GM12878 (cell line): ENCODE measurements around the gene PARP6. TPM values are rescaled to one million over a fixed set of nuclear protein-coding genes. Genes with fewer than 3 reads are reported as not detected.

Source experiments
- ATAC-seq: fragments of 200-7000 bp; cut with Tn5 transposase; 3 replicates; pipeline ENCODE4 v1.9.1; 2020; ENCODE audit warnings: mild to moderate bottlenecking, moderate library complexity
- BruUV-seq: library from RNA; stranded (reverse); fragments of 400-500 nt; replicated peaks from 2 replicates; lab custom pipeline; 2021; lab: Mats Ljungman, UMichigan
- CTCF ChIA-PET: fragments of 300-600 bp; sonication (Branson Sonifier 250); formaldehyde crosslinking; extraction: SDS; loops from one replicate; lab custom pipeline; 2021; ENCODE audit warnings: inconsistent platforms; lab: Yijun Ruan, JAX
- POLR2A ChIA-PET: fragments of 350-600 bp; formaldehyde crosslinking; extraction: SDS; loops from one replicate; lab custom pipeline; 2021; ENCODE audit warnings: inconsistent platforms; lab: Charles Lee
- RAD21 ChIA-PET: fragments of 300-600 bp; sonication (Branson Sonifier 250); formaldehyde crosslinking; loops from one replicate; lab custom pipeline; 2023; ENCODE audit warnings: antibody characterized with exemption; ENCODE audit not compliant: unreplicated experiment; lab: Charles Lee
- SMC1A ChIA-PET: fragments of 300-600 bp; sonication (Branson Sonifier 250); formaldehyde crosslinking; loops from one replicate; lab custom pipeline; 2023; ENCODE audit not compliant: unreplicated experiment, uncharacterized antibody; lab: Charles Lee
- DNase-seq: peaks from one replicate; pipeline ENCODE4 v3.0.0-alpha.2; 2011; ENCODE audit warnings: low read depth, low spot score
- FAIRE-seq: peaks from 3 replicates; lab custom pipeline; 2011; peaks lifted over from hg19 to GRCh38; lab: Jason Lieb, UNC
- H2AFZ ChIP-seq: 2 replicates; pipeline ENCODE4 v1.6.0; 2011; ENCODE audit warnings: low read depth, low read length, control low read depth; ENCODE audit not compliant: control insufficient read depth
- H3K27ac ChIP-seq: 2 replicates; pipeline ENCODE4 v1.5.1; 2011; ENCODE audit warnings: control low read depth; ENCODE audit not compliant: control insufficient read depth, insufficient read depth
- H3K27me3 ChIP-seq, 2 experiments: replicated peaks in 1 of 2; 2 replicates each; pipeline versions ENCODE4 v1.6.0 to v1.6.1; 2011; ENCODE audit warnings: low read length in 1 of 2; ENCODE audit not compliant: control insufficient read depth in 2 of 2, insufficient read depth in 2 of 2
- H3K36me3 ChIP-seq, 2 experiments: 2 replicates each; pipeline ENCODE4 v1.5.1; 2011; ENCODE audit warnings: low read length in 1 of 2; ENCODE audit not compliant: control insufficient read depth in 2 of 2, insufficient read depth in 2 of 2
- H3K4me1 ChIP-seq: 2 replicates; pipeline ENCODE4 v1.6.1; 2011; ENCODE audit warnings: mild to moderate bottlenecking, low read length, moderate library complexity, mixed read lengths; ENCODE audit not compliant: control insufficient read depth, insufficient read depth
- H3K4me2 ChIP-seq: 2 replicates; pipeline ENCODE4 v1.6.0; 2011; ENCODE audit warnings: control low read depth; ENCODE audit not compliant: control insufficient read depth, insufficient read depth
- H3K4me3 ChIP-seq: fragments of 200-600 bp; sonication (generic); 2 replicates; pipeline ENCODE4 v1.5.1; 2016
- H3K79me2 ChIP-seq: 2 replicates; pipeline ENCODE4 v1.6.0; 2011; ENCODE audit warnings: low read length; ENCODE audit not compliant: control insufficient read depth, insufficient read depth
- H3K9ac ChIP-seq: 2 replicates; pipeline ENCODE4 v1.8.0; 2011; ENCODE audit warnings: low read length, control low read depth, mixed read lengths; ENCODE audit not compliant: control insufficient read depth, insufficient read depth
- H3K9me3 ChIP-seq: replicated peaks from 3 replicates; pipeline ENCODE4 v1.5.1; 2011; ENCODE audit warnings: mild to moderate bottlenecking, low read length; ENCODE audit not compliant: control insufficient read depth, insufficient read depth
- H4K20me1 ChIP-seq: 2 replicates; pipeline ENCODE4 v1.6.0; 2011; ENCODE audit not compliant: control insufficient read depth, insufficient read depth
- ATF7 ChIP-seq: fragments of 450-650 bp; IDR thresholded peaks from 2 replicates; pipeline ENCODE4 v1.6.1; 2016; ENCODE audit warnings: low read depth, mild to moderate bottlenecking
- BMI1 ChIP-seq: fragments of 450-650 bp; IDR thresholded peaks from 2 replicates; pipeline ENCODE4 v1.6.1; 2016; ENCODE audit warnings: mild to moderate bottlenecking, moderate library complexity, borderline replicate concordance
- FOXK2 ChIP-seq: fragments of 450-650 bp; IDR thresholded peaks from 2 replicates; pipeline ENCODE4 v1.6.1; 2017; ENCODE audit warnings: mild to moderate bottlenecking, moderate library complexity
- KAT2A ChIP-seq: conservative IDR thresholded peaks from 2 replicates; pipeline ENCODE4 v1.6.1; 2011; ENCODE audit warnings: low read depth, low read length; ENCODE audit not compliant: control insufficient read depth
- PAX8 ChIP-seq: fragments of 450-650 bp; IDR thresholded peaks from 2 replicates; pipeline ENCODE4 v1.6.1; 2017; ENCODE audit warnings: mild to moderate bottlenecking, moderate library complexity
- SUPT20H ChIP-seq: IDR thresholded peaks from 2 replicates; pipeline ENCODE4 v1.6.1; 2011; ENCODE audit warnings: low read depth, mild to moderate bottlenecking, low read length, moderate library complexity, borderline replicate concordance; ENCODE audit not compliant: control insufficient read depth
- WGBS: methylation state at CpG from one replicate; pipeline ENCODE4 v1.1.6; 2016; ENCODE audit warnings: low lambda C conversion rate; ENCODE audit not compliant: insufficient replicate concordance, insufficient coverage; ENCODE audit errors: missing lambda C conversion rate; 5-methylcytosine and 5-hydroxymethylcytosine counted together
- in situ Hi-C: fragments of 300-500 bp; cut with MboI; formaldehyde crosslinking; loops from 9 replicates; pipeline ENCODE4 v1.14.3; 2018; ENCODE audit warnings: mixed read lengths
- intact Hi-C: fragments of 100-400 bp; cut with micrococcal nuclease; formaldehyde crosslinking; loops from one replicate; pipeline ENCODE4 v1.14.2; 2022; ENCODE audit not compliant: unreplicated experiment
- polyA plus RNA-seq, 11 experiments: library from polyadenylated mRNA; depleted of rRNA in 4 of 11; unstranded in 6 of 11; stranded (reverse) in 5 of 11; fragments of >200 nt; fragmentation: Nextera tagmentation in 4 of 11; fragmentation: Illumina TruSeq in 1 of 11; extraction: Ambion mirVana in 4 of 11; extraction: Trizol in 1 of 11; gene quantifications; 1 replicate in 1 of 11; 2 replicates in 10 of 11; pipeline versions ENCODE4 v1.2.1 to v1.2.3, GENCODE V29; 2011 to 2016; ENCODE audit warnings: inconsistent platforms in 2 of 11, missing spikeins in 2 of 11, low read depth in 1 of 11
- total RNA-seq, 4 experiments: library from RNA; depleted of rRNA in 3 of 4; stranded (reverse); fragments of >200 nt in 3 of 4; fragmentation: Illumina TruSeq in 1 of 4; extraction: Trizol in 1 of 4; gene quantifications; 2 replicates each; pipeline versions ENCODE4 v1.2.1 to v1.2.3, GENCODE V29; 2013 to 2021
- TF ChIP-seq, protein P1 (sequence below): fragments of 450-650 bp; IDR thresholded peaks from 2 replicates; pipeline ENCODE4 v1.6.1; 2016; ENCODE audit warnings: mild to moderate bottlenecking
- TF ChIP-seq, protein P2 (sequence below): IDR thresholded peaks from 2 replicates; pipeline ENCODE4 v1.6.1; 2012; ENCODE audit warnings: improper control_type of control experiment, low read depth, low read length; ENCODE audit not compliant: insufficient replicate concordance
- TF ChIP-seq, protein P3 (sequence below): IDR thresholded peaks from 2 replicates; pipeline ENCODE4 v1.6.1; 2011; ENCODE audit warnings: low read depth, mild to moderate bottlenecking, low read length, moderate library complexity, borderline replicate concordance; ENCODE audit errors: extremely low read depth

Gene PARP6
- total and polyA plus RNA-seq, 10 of the 15 experiments (the other 5 are each of a cell fraction or from before 2014, with no cell fraction given): 14.3 to 73.5 (median 26.9) TPM

DNA sequence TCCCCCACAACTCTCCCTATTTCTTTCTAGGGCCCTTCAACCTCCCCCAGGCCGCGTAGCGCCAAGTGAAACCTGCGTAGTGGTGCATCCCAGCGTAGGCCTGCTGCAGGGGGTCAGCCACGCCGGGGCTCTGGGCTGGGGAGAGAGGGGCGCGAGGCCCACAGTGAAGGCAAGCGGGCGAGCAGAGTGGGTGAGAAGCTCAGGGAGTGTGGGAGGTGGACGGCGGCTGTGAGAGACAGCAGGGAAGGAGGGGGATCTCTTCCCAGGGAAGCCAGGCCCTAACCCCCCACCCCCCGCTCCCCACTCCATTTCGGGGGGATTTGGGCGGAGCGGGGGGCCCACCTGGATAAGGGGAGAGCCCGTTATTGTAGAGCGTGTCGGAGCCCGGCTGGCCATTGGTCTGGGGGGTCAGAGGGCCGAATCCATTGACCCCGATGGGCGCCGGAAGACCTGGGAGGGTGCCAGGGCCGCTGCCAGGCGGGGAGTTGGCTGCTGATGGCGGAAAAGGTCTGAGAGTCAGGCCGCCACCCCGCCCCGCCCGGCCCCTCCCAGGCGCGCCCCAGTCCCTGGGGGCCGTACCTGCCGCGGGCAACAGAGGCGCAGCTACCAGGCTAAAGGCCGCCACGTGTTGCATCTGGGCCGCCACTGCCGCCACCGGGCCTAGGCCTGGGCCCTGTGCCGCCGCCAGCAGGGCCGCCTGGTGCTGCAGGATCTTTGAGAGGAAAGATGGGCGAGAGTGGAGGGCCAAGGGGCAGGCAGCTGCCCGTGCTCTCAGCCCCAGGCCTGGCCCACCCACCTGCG is 16.6 kb upstream of the PARP6 start:
- intact Hi-C loops (loop anchor here (5.0 kb wide), 1 partner anchor 92 kb away; the partner anchor contains the start of gene GRAMD2A), in situ Hi-C loops (no loop called here)
- no peaks in the 10 kb centered on the region for H4K20me1 ChIP-seq
- WGBS: 84% methylated on average over 42 of the region's 49 CpGs
- no peak overlapping the region for H3K9ac ChIP-seq
- no peak overlapping the region for H3K4me2 ChIP-seq
- TF ChIP-seq KAT2A (no peak), SUPT20H (no peak), PAX8 (no peak), ATF7 (no peak), BMI1 (no peak), FOXK2 (no peak)
- TF ChIP-seq, protein P1, sequence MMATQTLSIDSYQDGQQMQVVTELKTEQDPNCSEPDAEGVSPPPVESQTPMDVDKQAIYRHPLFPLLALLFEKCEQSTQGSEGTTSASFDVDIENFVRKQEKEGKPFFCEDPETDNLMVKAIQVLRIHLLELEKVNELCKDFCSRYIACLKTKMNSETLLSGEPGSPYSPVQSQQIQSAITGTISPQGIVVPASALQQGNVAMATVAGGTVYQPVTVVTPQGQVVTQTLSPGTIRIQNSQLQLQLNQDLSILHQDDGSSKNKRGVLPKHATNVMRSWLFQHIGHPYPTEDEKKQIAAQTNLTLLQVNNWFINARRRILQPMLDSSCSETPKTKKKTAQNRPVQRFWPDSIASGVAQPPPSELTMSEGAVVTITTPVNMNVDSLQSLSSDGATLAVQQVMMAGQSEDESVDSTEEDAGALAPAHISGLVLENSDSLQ: no peak
- TF ChIP-seq, protein P2, sequence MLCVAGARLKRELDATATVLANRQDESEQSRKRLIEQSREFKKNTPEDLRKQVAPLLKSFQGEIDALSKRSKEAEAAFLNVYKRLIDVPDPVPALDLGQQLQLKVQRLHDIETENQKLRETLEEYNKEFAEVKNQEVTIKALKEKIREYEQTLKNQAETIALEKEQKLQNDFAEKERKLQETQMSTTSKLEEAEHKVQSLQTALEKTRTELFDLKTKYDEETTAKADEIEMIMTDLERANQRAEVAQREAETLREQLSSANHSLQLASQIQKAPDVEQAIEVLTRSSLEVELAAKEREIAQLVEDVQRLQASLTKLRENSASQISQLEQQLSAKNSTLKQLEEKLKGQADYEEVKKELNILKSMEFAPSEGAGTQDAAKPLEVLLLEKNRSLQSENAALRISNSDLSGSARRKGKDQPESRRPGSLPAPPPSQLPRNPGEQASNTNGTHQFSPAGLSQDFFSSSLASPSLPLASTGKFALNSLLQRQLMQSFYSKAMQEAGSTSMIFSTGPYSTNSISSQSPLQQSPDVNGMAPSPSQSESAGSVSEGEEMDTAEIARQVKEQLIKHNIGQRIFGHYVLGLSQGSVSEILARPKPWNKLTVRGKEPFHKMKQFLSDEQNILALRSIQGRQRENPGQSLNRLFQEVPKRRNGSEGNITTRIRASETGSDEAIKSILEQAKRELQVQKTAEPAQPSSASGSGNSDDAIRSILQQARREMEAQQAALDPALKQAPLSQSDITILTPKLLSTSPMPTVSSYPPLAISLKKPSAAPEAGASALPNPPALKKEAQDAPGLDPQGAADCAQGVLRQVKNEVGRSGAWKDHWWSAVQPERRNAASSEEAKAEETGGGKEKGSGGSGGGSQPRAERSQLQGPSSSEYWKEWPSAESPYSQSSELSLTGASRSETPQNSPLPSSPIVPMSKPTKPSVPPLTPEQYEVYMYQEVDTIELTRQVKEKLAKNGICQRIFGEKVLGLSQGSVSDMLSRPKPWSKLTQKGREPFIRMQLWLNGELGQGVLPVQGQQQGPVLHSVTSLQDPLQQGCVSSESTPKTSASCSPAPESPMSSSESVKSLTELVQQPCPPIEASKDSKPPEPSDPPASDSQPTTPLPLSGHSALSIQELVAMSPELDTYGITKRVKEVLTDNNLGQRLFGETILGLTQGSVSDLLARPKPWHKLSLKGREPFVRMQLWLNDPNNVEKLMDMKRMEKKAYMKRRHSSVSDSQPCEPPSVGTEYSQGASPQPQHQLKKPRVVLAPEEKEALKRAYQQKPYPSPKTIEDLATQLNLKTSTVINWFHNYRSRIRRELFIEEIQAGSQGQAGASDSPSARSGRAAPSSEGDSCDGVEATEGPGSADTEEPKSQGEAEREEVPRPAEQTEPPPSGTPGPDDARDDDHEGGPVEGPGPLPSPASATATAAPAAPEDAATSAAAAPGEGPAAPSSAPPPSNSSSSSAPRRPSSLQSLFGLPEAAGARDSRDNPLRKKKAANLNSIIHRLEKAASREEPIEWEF: no peak
- TF ChIP-seq, protein P3, sequence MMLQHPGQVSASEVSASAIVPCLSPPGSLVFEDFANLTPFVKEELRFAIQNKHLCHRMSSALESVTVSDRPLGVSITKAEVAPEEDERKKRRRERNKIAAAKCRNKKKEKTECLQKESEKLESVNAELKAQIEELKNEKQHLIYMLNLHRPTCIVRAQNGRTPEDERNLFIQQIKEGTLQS: no peak
- ChIA-PET CTCF (no interaction called here), RAD21 (no interaction called here), SMC1A (no interaction called here), POLR2A (no interaction called here)
- no peaks in the 10 kb centered on the region for H3K79me2 ChIP-seq
- H3K4me3 ChIP-seq: no peak overlapping the region
- H3K9me3 ChIP-seq: no peaks in the 10 kb centered on the region
- no peak for FAIRE-seq
- H3K27ac ChIP-seq: no peak overlapping the region
- DNase-seq: no peak
- no peaks in the 10 kb centered on the region; a peak in 1 of 4 replicates for H3K27me3 ChIP-seq
- ATAC-seq: no peak
- no peaks in the 10 kb centered on the region for H3K4me1 ChIP-seq
- no peak overlapping the region for H2AFZ ChIP-seq
- no TSS peak for BruUV-seq
- no peaks in the 10 kb centered on the region for H3K36me3 ChIP-seq
